Stimulated activated naive CD4-positive, alpha-beta T cell (primary cell): ENCODE data around the gene AQP7.
"Not testable (repeated sequence)": the region's sequence is repeated elsewhere in the genome, so short reads cannot be mapped to it uniquely, and the experiment has no call there.

ENCODE experiments used
- DNase-seq, 6 experiments: peaks; one replicate each; lab custom pipeline; 2025; lab: John Stamatoyannopoulos, UW

The AQP7 gene

DNA sequence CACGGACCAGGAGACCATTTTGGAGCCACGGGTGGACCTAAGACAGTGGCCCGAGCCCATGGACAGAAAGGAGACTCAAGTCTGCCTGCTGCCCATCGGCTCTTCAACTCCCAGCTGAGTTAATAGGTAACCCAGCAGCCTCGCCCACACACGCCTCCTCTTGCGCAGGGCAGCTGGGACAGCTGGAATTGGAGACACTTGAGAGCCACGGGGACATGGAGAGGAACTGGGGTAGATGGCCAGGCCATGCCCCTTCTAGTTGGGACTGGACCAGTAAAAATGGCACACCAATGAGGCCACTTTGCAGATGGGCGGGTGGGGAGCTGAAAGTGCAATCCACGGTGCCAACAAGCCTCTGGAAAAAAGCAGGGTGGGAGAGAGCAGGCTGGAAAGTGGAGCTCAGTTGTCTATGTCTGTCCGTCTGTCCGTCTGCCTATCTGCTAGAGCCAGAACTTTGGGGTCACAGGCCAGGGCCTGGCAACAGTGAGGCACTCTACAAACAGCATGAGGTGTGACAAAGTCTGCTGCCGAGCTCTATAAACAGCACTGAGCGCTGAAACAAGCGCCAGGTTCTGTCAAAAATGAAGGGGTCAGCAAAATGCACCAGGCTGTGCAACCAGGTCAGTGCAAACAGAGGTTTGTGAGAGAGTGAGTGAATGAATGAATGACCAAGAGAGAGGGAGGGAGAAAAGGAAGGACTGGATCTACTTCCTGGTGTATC, 7.0 kb downstream of the AQP7 start:
- DNase-seq, result not testable (repeated sequence)

DNA sequence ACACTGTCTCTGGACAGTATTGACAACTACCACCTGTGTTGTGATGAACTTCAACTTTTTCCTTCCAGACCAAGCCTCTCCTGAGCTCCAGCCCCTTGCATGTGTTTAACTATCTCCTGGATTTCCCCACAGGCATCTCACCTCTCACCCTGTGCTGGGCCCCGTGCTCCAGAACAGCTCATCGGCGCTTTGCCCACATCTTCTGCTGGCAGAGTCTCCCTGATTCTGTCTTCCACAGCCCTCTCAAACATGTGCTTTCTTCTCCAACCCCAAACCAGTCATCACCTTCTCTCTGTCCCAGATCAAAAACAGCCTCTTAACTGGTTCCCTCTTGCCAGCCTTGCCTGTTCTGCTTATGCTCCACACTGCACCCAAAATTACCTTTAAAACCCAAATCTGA, 8.4 kb downstream of the AQP7 start:
- not testable (repeated sequence) for DNase-seq

GRCh38 chr9:33393581-33393980, 8.8 kb downstream of the AQP7 start:
- no peak for DNase-seq

DNA sequence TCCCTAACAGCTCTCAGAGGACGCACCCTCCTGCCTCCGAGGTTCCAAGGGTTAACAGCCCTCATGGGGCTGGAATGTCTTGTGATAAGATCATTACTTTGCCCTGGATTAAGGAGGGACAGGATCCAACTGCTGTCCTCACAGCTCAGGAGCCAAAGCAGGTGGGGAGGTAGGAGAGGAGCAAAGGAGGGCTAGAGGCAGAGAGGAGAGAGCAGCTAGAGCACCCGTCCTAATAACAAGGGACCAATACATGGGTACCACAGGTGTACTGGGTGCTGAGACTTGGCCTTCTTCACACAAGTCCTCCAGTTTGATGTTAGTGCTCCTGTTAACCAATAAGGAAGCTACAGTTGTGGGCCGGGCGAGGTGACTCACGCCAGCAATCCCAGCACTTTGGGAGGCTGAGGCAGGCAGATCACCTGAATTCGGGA, 9.8 kb downstream of the AQP7 start:
- DNase-seq, result not testable (repeated sequence)

- not testable (repeated sequence) for DNase-seq
Measured at GRCh38 chr9:33391111-33391771, 11.1 kb downstream of the AQP7 start.

DNA sequence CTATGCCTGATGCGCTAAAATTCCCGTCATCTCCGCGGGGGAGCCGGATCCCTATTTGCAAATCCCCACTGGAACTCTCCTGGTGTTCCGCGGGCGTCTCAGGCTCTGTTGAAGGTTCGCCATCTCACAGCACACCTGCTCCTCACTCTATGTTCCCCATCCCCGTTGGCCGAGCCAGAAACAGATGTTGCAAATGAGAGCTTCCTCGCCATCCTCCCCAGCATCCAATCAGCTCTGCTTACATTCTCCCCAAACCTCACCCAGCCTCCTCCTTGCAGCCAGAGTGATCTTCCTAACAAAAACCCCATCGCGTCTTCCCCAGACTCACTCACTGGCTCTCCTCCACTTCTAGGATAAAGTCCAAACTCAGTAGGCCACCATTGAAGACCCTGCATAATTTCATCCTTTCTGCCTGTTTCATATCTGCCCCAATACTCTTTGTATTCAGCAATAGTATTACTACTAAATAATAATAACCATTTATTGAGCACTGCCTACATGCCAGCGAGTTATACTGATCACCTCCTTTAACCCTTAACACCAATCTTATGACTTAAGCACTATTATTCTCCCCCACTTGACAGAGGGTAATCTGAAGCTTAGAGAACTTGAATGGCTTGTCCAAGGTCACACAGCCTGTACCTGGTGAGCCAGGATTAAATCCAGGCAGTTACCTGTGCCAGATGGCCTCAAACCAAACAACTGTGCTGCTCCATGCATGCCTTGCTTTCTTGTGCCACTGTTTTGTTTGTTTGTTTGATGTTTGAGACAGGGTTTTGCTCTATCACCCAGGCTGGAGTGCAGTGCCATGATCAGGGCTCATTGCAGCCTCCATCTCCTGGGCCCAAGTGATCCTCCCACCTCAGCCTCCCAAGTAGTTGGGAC, 14.0 kb downstream of the AQP7 start:
- no peak for DNase-seq

GRCh38 chr9:33386998-33387397, 15.4 kb downstream of the AQP7 start:
- DNase-seq, result not testable (repeated sequence)

- DNase-seq, result not testable (repeated sequence)
Measured at GRCh38 chr9:33386641-33386996, 15.7 kb downstream of the AQP7 start.

- DNase-seq, result not testable (repeated sequence)
Measured at GRCh38 chr9:33385979-33386640, 16.3 kb downstream of the AQP7 start.

DNA sequence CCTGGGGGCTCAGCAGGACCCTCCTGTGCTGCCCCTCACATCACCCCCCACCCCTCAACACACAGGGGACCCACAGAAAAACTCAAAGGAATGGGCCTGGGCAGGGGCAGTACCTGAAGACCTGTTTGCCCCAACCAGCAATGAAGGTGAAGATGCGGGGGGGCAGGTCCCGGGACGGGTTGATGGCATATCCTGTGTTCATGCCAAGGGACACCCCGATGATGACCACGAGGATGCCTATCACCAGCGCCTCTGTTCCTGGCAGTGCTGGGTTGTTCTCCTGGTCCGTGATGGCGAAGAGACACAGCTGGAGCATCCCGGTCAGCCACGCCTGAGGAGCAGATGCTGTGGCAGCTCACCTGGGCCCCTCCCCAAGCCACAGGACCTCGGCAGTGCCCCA, 16.8 kb downstream of the AQP7 start:
- not testable (repeated sequence) for DNase-seq

DNA sequence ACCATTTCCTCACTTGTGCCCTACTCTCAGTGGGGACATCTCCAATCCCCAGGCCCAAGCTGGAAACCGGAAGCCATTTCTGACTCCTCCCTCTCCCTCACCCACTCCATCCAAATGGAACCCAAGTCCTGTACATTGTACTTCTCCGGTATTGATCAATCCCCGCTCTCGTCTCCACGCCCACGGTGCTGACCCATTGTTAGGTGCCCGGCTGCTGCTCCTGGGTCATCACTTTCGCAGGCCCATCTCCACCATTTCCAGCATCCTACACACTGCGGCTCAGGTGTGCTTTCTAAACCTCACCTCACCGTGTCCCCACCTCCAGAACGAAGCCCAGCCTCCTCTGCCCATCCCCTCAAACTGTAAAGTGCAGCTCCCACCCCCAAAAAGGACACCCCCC, 19.0 kb downstream of the AQP7 start:
- not testable (repeated sequence) for DNase-seq

- DNase-seq, result not testable (repeated sequence)
Measured at GRCh38 chr9:33382397-33382796, 20.0 kb downstream of the AQP7 start.

GRCh38 chr9:33381231-33381791, 21.1 kb downstream of the AQP7 start:
- DNase-seq, result no peak

- no peak for DNase-seq
Measured at GRCh38 chr9:33380390-33381094, 21.8 kb downstream of the AQP7 start.

- no peak for DNase-seq
Measured at GRCh38 chr9:33379666-33380389, 22.5 kb downstream of the AQP7 start.

DNA sequence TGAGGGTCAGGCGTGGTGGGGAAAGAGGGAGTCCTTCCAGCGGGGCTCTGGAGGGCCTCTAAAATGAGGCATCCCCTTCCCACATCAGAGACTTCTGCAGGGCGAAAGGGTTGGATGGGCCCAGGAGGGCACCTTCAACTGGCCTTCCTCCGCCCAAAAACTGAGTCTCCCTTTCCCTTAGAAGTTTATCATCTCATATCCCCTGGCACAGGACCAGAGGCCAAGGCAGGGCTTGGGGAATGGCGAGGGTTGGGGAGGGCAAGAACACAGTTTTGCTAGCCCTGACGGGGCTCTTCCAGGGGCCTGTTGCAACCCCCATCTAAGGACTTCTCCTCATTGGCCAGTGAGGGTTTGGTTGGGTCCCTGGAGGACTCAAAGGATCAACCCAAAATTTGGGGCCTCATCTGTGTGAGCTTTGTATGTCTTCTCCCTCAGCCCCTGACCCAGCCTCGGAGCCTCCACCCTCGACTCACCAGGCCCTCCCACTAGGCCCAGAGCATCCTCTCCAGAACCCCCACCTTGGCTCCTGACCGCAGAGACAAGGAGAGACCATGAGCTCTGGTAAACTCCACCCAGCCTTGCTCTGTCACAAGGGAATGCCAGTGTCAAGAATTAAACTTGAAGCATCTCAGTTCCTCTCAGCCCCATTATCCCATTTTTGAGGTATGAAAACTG, 24.1 kb downstream of the AQP7 start:
- no peak for DNase-seq

GRCh38 chr9:33377089-33377715, 25.2 kb downstream of the AQP7 start:
- no peak for DNase-seq

GRCh38 chr9:33375841-33376321, 26.5 kb downstream of the AQP7 start:
- no peak for DNase-seq

DNA sequence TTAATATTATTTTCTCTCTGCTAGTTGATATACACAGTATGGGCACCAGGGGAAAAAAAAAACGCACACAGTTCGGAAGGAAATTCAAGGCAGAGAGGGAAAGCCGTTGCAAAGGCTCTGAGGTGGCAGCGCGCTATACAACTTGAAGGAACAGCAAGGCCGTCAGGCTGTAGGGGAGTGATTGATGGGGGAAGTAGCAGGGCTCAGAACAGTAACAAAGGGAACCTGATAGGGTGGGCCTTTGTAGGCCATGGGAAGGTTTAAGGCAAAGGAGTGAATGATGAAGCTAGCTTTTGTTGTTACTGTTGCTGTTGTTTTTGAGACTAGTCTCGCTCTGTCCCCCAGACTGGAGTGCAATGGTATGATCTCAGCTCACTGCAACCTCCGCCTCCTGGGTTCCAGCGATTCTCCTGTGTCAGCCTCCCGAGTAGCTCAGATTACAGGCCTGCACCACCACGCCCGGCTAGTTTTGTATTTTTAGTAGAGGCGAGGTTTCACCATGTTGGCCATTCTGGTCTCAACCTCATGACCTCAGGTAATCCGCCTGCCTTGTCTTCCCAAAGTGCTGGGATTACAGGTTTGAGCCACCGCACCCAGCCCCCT, 27.0 kb downstream of the AQP7 start:
- DNase-seq, result peak in 1 of 6 experiments; percentile 69
